Daoy (cell line): ENCODE data around the gene OTUD6A. TPM values are rescaled to one million over a fixed set of nuclear protein-coding genes. Genes with fewer than 3 reads are reported as not detected.

Experiments used
- total RNA-seq: library from RNA; depleted of rRNA; stranded (reverse); fragments of >200 nt; shearing (Covaris generic); gene quantifications from 2 replicates; pipeline ENCODE4 v1.2.3, GENCODE V29; 2014; rRNA removed

OTUD6A gene
- total RNA-seq, 1 experiment from 2014 or later = not detected

Other genes with a start within 250 kb of the OTUD6A start
- not detected in 2 replicates for gene AWAT2, start 12.5 kb upstream of the OTUD6A start, total RNA-seq
- gene IGBP1, start 71.0 kb downstream of the OTUD6A start, total RNA-seq = 39.5 and 47.1 TPM in 2 replicates
- gene DGAT2L6, start 115.0 kb downstream of the OTUD6A start, total RNA-seq = 0.11 TPM in 1 of 2 replicates, not detected in the other
- gene AWAT1, start 172.2 kb downstream of the OTUD6A start, total RNA-seq = not detected in 2 replicates
- gene P2RY4, start 197.7 kb downstream of the OTUD6A start, total RNA-seq = not detected in 2 replicates
- gene ARR3, start 205.9 kb downstream of the OTUD6A start, total RNA-seq = not detected in 2 replicates
- not detected in 2 replicates for gene RAB41, start 219.7 kb downstream of the OTUD6A start, total RNA-seq
- 45.1 and 50.5 TPM in 2 replicates for gene PDZD11, start 227.5 kb downstream of the OTUD6A start, total RNA-seq
- gene KIF4A, start 227.6 kb downstream of the OTUD6A start, total RNA-seq = 53.5 and 59.6 TPM in 2 replicates